HG03097 (cell line): Measurements from ENCODE around the gene PXYLP1.

ENCODE experiments used
- ATAC-seq: cut with Tn5 transposase; IDR thresholded peaks from one replicate; pipeline ENCODE4 v1.9.1; 2021; ENCODE audit not compliant: unreplicated experiment, low FRiP score

The PXYLP1 gene

GRCh38 chr3:141320399-141321108 is 88.9 kb downstream of the PXYLP1 start:
- ATAC-seq, result no peak

GRCh38 chr3:141321109-141321497 is 89.5 kb downstream of the PXYLP1 start:
- no peak for ATAC-seq

- ATAC-seq, result no peak
Observed at GRCh38 chr3:141323936-141324704, 92.5 kb downstream of the PXYLP1 start.

GRCh38 chr3:141326123-141326522 is 94.5 kb downstream of the PXYLP1 start:
- ATAC-seq, result no peak

- ATAC-seq, result no peak
Observed at GRCh38 chr3:141326626-141327025, 95.0 kb downstream of the PXYLP1 start.

- ATAC-seq, result no peak
Observed at GRCh38 chr3:141328286-141329166, 96.9 kb downstream of the PXYLP1 start.

- no peak for ATAC-seq
Observed at GRCh38 chr3:141330235-141330634, 98.6 kb downstream of the PXYLP1 start.

- ATAC-seq, result no peak
Observed at GRCh38 chr3:141330718-141331376, 99.2 kb downstream of the PXYLP1 start.

- ATAC-seq, result no peak
Observed at GRCh38 chr3:141331377-141332318, 100.0 kb downstream of the PXYLP1 start.

- ATAC-seq, result no peak
Observed at GRCh38 chr3:141332416-141332815, 100.8 kb downstream of the PXYLP1 start.

GRCh38 chr3:141333836-141334626 is 102.4 kb downstream of the PXYLP1 start:
- ATAC-seq, result no peak

GRCh38 chr3:141334627-141335250 is 103.1 kb downstream of the PXYLP1 start:
- no peak for ATAC-seq

- no peak for ATAC-seq
Observed at GRCh38 chr3:141335531-141336061, 104.0 kb downstream of the PXYLP1 start.

- ATAC-seq, result peak; percentile 83
Observed at GRCh38 chr3:141336672-141337522, 105.3 kb downstream of the PXYLP1 start.

GRCh38 chr3:141337523-141337854 is 105.9 kb downstream of the PXYLP1 start:
- ATAC-seq, result no peak

GRCh38 chr3:141337991-141338390 is 106.4 kb downstream of the PXYLP1 start:
- ATAC-seq, result no peak

GRCh38 chr3:141338881-141339280 is 107.3 kb downstream of the PXYLP1 start:
- ATAC-seq, result no peak
